Gastrocnemius medialis (tissue), 4 donors: ENCODE data around the gene TPCN1. TPM values are rescaled to one million over a fixed set of nuclear protein-coding genes. Genes with fewer than 3 reads are reported as not detected.

ENCODE experiments used
- ATAC-seq, 2 donors: fragments of 150-250 bp; one replicate each; pipeline ENCODE4 v1.9.1; 2016
- DNase-seq, 2 donors: peaks; one replicate each; pipeline ENCODE4 v3.0.0-alpha.2; 2019
- H3K27ac ChIP-seq, 4 donors: fragments of 200-600 bp; sonication (generic); 1 replicate in 1 of 4; 2 replicates in 3 of 4; pipeline ENCODE4 v1.5.1; 2016 to 2018; ENCODE audit warnings: mild to moderate bottlenecking in 2 of 4, moderate library complexity in 1 of 4
- H3K27me3 ChIP-seq, 3 donors: fragments of 200-600 bp; sonication (generic) in 2 of 3; 1 replicate in 1 of 3; 2 replicates in 2 of 3; pipeline versions ENCODE4 v1.5.1 to v1.6.0; 2016 to 2019; ENCODE audit warnings: mild to moderate bottlenecking in 1 of 3, moderate library complexity in 1 of 3
- H3K36me3 ChIP-seq, 2 donors: fragments of 200-600 bp; sonication (generic) in 1 of 2; one replicate each; pipeline ENCODE4 v1.5.1; 2017 to 2018
- H3K4me1 ChIP-seq, 2 donors: fragments of 200-600 bp; sonication (generic) in 1 of 2; one replicate each; pipeline ENCODE4 v1.5.1; 2016 to 2017; ENCODE audit warnings: mild to moderate bottlenecking in 2 of 2
- H3K4me3 ChIP-seq, 4 donors: fragments of 200-600 bp; sonication (generic) in 3 of 4; 1 replicate in 1 of 4; 2 replicates in 3 of 4; pipeline ENCODE4 v1.5.1; 2016 to 2019; ENCODE audit warnings: mild to moderate bottlenecking in 2 of 4
- H3K9me3 ChIP-seq, 3 donors: fragments of 200-600 bp; sonication (generic) in 2 of 3; 1 replicate in 1 of 3; 2 replicates in 2 of 3; pipeline ENCODE4 v1.5.1; 2016 to 2019
- POLR2A ChIP-seq, 2 donors: fragments of 450-650 bp; IDR thresholded peaks; one replicate each; pipeline ENCODE4 v1.6.1; 2017; ENCODE audit warnings: antibody characterized with exemption in 2 of 2, mild to moderate bottlenecking in 2 of 2, moderate library complexity in 2 of 2
- in situ Hi-C, 4 donors: fragments of 200-750 bp; cut with MboI; loops; one replicate each; pipeline versions ENCODE4 v1.15.0 to v1.8.0; 2017; ENCODE audit warnings: low sequenced_read_pairs in 4 of 4
- intact Hi-C: fragments of 100-400 bp; cut with DNase I; formaldehyde crosslinking; loops from one replicate; pipeline ENCODE4 v1.15.1; 2023; ENCODE audit warnings: low total_unique reads
- total RNA-seq, 4 donors: library from RNA; depleted of rRNA; stranded (reverse); fragments of >200 nt; gene quantifications; one replicate each; pipeline versions ENCODE4 v1.1.0 to v1.2.3, GENCODE V29; 2016
- TF ChIP-seq, protein P1 (sequence below), 5 experiments: fragments of 450-650 bp in 3 of 5; fragments of 200-600 bp in 2 of 5; sonication (generic) in 2 of 5; IDR thresholded peaks in 4 of 5; conservative IDR thresholded peaks in 1 of 5; 1 replicate in 4 of 5; 2 replicates in 1 of 5; pipeline ENCODE4 v1.5.1; 2016 to 2019; ENCODE audit warnings: antibody characterized with exemption in 5 of 5, mild to moderate bottlenecking in 3 of 5, moderate library complexity in 3 of 5

Gene TPCN1
- total RNA-seq, 4 donors from 2014 or later, result 21.4 to 27.0 (median 25.4) TPM

DNA sequence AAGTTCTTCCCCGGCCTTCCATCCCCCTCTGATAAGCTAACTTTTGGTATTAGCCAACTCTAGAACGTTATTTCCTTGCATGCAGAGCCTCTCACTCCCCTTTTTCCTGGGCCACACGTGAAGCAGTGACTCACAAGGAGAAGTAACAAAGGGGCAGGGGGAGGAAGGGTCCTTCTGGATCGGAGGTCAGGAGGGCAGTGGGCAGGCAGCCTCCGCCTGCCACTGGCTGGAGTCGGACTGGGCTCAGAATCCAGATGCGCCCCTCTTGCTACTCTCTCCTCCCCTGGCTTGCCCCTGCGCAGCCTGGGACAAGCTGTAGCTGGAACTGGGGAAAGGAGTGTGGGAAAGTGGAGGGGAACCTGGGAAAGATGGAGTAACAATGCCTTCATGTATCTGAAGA lies 55.0 kb downstream of the TPCN1 start:
- H3K36me3 ChIP-seq, result peaks cover 0 to 76% of the 10 kb centered on the region in 2 donors
- no peaks in the 10 kb centered on the region for H3K27me3 ChIP-seq
- in situ Hi-C loops, result no loop called here
- DNase-seq (no peak), ATAC-seq (no peak)
- H3K9me3 ChIP-seq, result no peaks in the 10 kb centered on the region
- H3K4me3 ChIP-seq, result no peak overlapping the region
- TF ChIP-seq, protein P1, sequence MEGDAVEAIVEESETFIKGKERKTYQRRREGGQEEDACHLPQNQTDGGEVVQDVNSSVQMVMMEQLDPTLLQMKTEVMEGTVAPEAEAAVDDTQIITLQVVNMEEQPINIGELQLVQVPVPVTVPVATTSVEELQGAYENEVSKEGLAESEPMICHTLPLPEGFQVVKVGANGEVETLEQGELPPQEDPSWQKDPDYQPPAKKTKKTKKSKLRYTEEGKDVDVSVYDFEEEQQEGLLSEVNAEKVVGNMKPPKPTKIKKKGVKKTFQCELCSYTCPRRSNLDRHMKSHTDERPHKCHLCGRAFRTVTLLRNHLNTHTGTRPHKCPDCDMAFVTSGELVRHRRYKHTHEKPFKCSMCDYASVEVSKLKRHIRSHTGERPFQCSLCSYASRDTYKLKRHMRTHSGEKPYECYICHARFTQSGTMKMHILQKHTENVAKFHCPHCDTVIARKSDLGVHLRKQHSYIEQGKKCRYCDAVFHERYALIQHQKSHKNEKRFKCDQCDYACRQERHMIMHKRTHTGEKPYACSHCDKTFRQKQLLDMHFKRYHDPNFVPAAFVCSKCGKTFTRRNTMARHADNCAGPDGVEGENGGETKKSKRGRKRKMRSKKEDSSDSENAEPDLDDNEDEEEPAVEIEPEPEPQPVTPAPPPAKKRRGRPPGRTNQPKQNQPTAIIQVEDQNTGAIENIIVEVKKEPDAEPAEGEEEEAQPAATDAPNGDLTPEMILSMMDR (IDR thresholded peaks at IDR 0.05 in 4 of 5, conservative IDR thresholded peaks at IDR 0.05 in 1 of 5), result no peak
- TF ChIP-seq POLR2A (IDR thresholded peaks at IDR 0.05), result no peak
- no peak overlapping the region for H3K27ac ChIP-seq
- H3K4me1 ChIP-seq, result peaks cover 19 to 21% of the 10 kb centered on the region in 2 donors
- intact Hi-C loops, result no loop called here

DNA sequence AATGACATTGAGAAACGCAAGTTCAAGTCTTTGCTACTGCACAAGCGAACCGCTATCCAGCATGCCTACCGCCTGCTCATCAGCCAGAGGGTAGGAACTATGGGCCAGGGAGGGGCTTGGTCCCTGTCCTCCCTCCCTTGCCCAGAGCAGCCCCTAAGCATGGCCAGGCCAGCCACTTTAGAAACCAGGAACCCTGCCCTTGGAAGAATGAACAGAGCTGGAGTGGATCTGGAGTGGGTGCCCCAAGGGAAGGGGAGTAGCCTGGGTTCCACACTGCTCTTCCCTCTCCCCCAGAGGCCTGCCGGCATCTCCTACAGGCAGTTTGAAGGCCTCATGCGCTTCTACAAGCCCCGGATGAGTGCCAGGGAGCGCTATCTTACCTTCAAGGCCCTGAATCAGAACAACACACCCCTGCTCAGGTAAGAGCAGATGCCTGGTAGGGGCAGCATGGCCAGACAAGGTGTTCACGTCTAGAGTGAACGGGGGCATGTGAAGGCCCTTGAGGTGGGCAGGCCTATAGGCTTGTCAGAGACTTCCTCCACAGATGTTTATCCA lies 55.8 kb downstream of the TPCN1 start:
- in situ Hi-C loops, result no loop called here
- intact Hi-C loops, result no loop called here
- Histone ChIP-seq H3K4me3 (no peak overlapping the region), H3K27ac (no peak overlapping the region), H3K36me3 (peaks cover 0 to 79% of the 10 kb centered on the region in 2 donors), H3K4me1 (peaks cover 13 to 14% of the 10 kb centered on the region in 2 donors), H3K27me3 (no peaks in the 10 kb centered on the region), H3K9me3 (no peaks in the 10 kb centered on the region)
- DNase-seq (no peak), ATAC-seq (no peak)
- no peak for TF ChIP-seq POLR2A (IDR thresholded peaks at IDR 0.05)
- TF ChIP-seq, protein P1 (IDR thresholded peaks at IDR 0.05 in 4 of 5, conservative IDR thresholded peaks at IDR 0.05 in 1 of 5), result no peak

DNA sequence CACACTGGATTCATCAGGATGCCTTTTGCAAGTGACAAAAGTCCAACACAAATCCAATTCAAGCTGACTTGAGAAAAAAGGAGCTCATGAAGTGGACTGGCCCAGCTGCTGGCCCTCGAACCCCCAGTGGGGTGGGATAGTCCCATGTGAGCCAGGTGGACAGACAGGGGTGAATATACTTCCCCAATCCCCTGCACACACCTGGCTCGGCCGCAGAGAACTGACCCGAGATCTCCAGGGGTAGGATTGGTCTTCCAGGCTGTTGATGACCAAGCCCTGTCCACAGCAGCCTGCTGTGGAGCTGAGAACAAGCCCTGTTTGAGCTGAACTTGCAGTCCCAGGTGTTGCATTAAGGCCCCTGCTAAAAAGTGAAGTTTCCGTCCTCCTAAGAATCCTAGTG lies 56.2 kb downstream of the TPCN1 start:
- Histone ChIP-seq H3K4me1 (peaks cover 8 to 9% of the 10 kb centered on the region in 2 donors), H3K36me3 (peaks cover 0 to 79% of the 10 kb centered on the region in 2 donors), H3K27ac (no peak overlapping the region), H3K27me3 (no peaks in the 10 kb centered on the region), H3K9me3 (no peaks in the 10 kb centered on the region), H3K4me3 (no peak overlapping the region)
- DNase-seq, result no peak
- in situ Hi-C loops (no loop called here), intact Hi-C loops (no loop called here)
- TF ChIP-seq, protein P1 (IDR thresholded peaks at IDR 0.05 in 4 of 5, conservative IDR thresholded peaks at IDR 0.05 in 1 of 5), result no peak
- no peak for TF ChIP-seq POLR2A (IDR thresholded peaks at IDR 0.05)
- ATAC-seq, result no peak

DNA sequence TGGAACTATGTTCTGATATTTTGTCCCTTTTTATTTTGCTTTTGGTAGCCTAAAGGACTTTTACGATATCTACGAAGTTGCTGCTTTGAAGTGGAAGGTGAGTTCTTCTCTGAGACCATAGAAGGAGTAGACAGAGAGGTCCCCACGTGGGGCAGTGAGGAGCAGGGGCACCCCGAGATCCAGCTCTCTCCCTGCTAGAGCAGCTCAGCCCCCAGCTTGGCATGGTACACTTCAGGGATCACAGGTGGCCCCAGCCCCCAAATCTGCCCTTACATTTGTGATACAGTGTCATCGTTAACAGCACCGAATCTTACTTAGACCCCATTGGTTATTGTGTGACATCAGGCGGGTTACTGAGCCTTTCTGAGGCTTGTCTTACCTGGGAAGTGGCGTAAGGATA lies 56.9 kb downstream of the TPCN1 start:
- intact Hi-C loops (no loop called here), in situ Hi-C loops (no loop called here)
- no peak overlapping the region for H3K4me3 ChIP-seq
- no peak for DNase-seq
- H3K36me3 ChIP-seq, result peaks cover 0 to 80% of the 10 kb centered on the region in 2 donors
- H3K4me1 ChIP-seq, result peaks cover 2 to 3% of the 10 kb centered on the region in 2 donors
- TF ChIP-seq POLR2A (IDR thresholded peaks at IDR 0.05), result no peak
- TF ChIP-seq, protein P1 (IDR thresholded peaks at IDR 0.05 in 4 of 5, conservative IDR thresholded peaks at IDR 0.05 in 1 of 5), result no peak
- no peak for ATAC-seq
- H3K27me3 ChIP-seq, result no peaks in the 10 kb centered on the region
- H3K27ac ChIP-seq, result no peak overlapping the region
- H3K9me3 ChIP-seq, result no peaks in the 10 kb centered on the region

DNA sequence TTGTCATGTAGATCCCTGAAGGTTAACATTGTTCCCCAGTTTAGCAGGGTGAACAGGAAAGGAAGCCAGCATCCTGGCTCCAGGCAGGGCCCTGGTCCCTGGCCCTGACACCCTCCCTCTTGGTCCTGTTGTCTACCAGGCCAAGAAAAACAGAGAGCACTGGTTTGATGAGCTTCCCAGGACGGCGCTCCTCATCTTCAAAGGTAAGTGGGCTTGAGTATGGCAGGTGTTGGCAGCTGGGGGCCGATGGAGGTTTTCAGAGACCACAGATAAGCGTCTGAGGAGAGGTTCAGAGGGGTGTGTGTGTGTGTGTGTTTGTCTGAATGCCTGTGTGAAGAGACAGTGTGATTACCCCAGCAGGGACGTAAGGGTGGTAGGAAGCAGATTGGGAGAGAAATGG lies 57.4 kb downstream of the TPCN1 start:
- H3K4me1 ChIP-seq, result no peaks in the 10 kb centered on the region
- no peak overlapping the region for H3K27ac ChIP-seq
- H3K4me3 ChIP-seq, result no peak overlapping the region
- intact Hi-C loops (no loop called here), in situ Hi-C loops (no loop called here)
- DNase-seq (no peak), ATAC-seq (no peak)
- TF ChIP-seq POLR2A (IDR thresholded peaks at IDR 0.05), result no peak
- TF ChIP-seq, protein P1 (IDR thresholded peaks at IDR 0.05 in 4 of 5, conservative IDR thresholded peaks at IDR 0.05 in 1 of 5), result no peak
- no peaks in the 10 kb centered on the region for H3K27me3 ChIP-seq
- peaks cover 2 to 80% of the 10 kb centered on the region in 2 donors for H3K36me3 ChIP-seq
- H3K9me3 ChIP-seq, result no peaks in the 10 kb centered on the region
